NT2/D1 (cell line): ENCODE data around the gene ANKRD55.

ENCODE experiments used
- SUZ12 ChIP-seq: IDR thresholded peaks from 2 replicates; pipeline ENCODE4 v1.6.1; 2011; ENCODE audit not compliant: insufficient read length, insufficient read depth; ENCODE audit errors: extremely low read depth
- YY1 ChIP-seq: IDR thresholded peaks from 2 replicates; pipeline ENCODE4 v1.6.1; 2011; ENCODE audit not compliant: insufficient read length, insufficient read depth

GRCh38 chr5:56279979-56280378 lies 46.8 kb upstream of the ANKRD55 start:
- TF ChIP-seq SUZ12 (no peak), YY1 (no peak)
